ENCODE results near the gene COX7B.
A peak's percentile ranks its signal among the peaks of the same experiment; 100 is the strongest.

COX7B gene

DNA sequence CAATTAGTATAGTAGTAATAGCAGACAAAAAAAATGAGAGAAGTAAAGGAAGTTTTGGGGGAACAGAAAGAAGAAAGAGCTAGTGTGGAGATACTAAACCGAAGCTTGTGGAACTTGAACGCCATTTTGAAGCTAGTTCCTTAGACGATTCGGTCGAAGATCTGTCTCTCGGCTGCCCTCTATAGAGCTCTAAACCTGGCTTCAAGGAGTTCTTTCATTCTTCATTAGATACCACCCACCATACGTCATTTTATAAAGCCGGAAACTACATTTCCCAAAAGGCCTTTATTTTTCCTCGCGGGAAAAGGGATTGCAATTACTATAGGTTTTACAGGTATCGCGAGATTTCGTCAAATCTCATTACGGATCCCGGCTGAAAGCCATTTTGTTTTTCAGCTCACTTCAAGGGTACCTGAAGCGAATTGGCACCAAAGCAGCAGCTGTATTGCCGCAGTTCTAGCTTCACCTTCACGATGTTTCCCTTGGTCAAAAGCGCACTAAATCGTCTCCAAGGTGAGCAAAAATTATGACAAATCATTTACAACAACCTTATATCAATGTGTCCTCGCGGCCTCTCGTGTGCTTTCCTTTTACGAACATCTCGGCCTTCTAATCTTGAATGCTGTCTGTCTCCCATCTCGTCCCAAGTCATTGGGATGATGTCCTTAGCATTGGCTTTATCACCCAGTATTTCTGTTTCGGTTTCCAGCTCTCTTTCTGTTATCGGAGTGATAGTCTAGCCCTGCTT is at the start of gene COX7B:
TSS of gene COX7B (plus strand) at position 388 of the 748 bp plus-strand sequence. CDS start at position 474, 86 bp downstream.
- ChIA-PET CTCF (interaction anchor here (0.6 to 2.7 kb wide), 11 partner anchors 8 to 1453 kb away, joined by 3 to 12 read pairs (median 3); partner anchors contain the start of gene ATP7A), POLR2A (interaction anchor here (1.3 to 3.4 kb wide), 5 partner anchors 8 to 240 kb away, joined by 4 to 43 read pairs (median 5); partner anchors contain the start of genes ATP7A, ATRX, PGK1 and TAF9B)
- Histone ChIP-seq H3K9me3 (ENCODE audit: control insufficient read depth, insufficient read depth, low read depth, low read length) (no peaks in the 10 kb centered on the region), H3K4me1 (ENCODE audit: control insufficient read depth, insufficient read depth, low read length) (no peaks in the 10 kb centered on the region), H3K36me3 (ENCODE audit: control insufficient read depth in 2 of 2, insufficient read depth in 1 of 2, low read length in 2 of 2) (peaks cover 10 to 24% of the 10 kb centered on the region in 2 experiments; a peak in 2 of 3 replicates), H3K4me3 (ENCODE audit: low read depth, low read length) (peak within 1 kb of the TSS; percentile 47), H3K27ac (ENCODE audit: extremely low read depth, low read depth, low read length) (peak within 1 kb of the TSS; percentile 75)
- TF ChIP-seq ZNF549 (tag by site-specific recombination; IDR thresholded peaks at IDR 0.05): no peak
- TF ChIP-seq SP3 (tag by site-specific recombination; IDR thresholded peaks at IDR 0.05): peak; percentile 57
- TF ChIP-seq ZNF660 (tag by site-specific recombination; IDR thresholded peaks at IDR 0.05): no peak; the same call in 1 of the 2 replicates
- TF ChIP-seq ZSCAN16 (tag by site-specific recombination; IDR thresholded peaks at IDR 0.05): no peak
- no peak for TF ChIP-seq ZNF610 (tag by site-specific recombination; IDR thresholded peaks at IDR 0.05; ENCODE audit: borderline replicate concordance)
- 0 out of 2 replicates have a peak, but pooled peaks have one; percentile 68 for TF ChIP-seq ZXDB (tag by site-specific recombination; IDR thresholded peaks at IDR 0.05)
- TF ChIP-seq ZNF248 (tag by site-specific recombination; IDR thresholded peaks at IDR 0.05): no peak
- TF ChIP-seq, protein P1, sequence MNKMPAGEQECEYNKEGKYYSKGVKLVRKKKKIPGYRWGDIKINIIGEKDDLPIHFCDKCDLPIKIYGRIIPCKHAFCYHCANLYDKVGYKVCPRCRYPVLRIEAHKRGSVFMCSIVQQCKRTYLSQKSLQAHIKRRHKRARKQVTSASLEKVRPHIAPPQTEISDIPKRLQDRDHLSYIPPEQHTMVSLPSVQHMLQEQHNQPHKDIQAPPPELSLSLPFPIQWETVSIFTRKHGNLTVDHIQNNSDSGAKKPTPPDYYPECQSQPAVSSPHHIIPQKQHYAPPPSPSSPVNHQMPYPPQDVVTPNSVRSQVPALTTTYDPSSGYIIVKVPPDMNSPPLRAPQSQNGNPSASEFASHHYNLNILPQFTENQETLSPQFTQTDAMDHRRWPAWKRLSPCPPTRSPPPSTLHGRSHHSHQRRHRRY (tag by site-specific recombination; IDR thresholded peaks at IDR 0.05): no peak
- peak; percentile 29; the same call in 1 of the 2 replicates for TF ChIP-seq SP2 (tag by site-specific recombination; IDR thresholded peaks at IDR 0.05)
- TF ChIP-seq KLF16 (tag by site-specific recombination; IDR thresholded peaks at IDR 0.05): no peak; the same call in 1 of the 2 replicates
- TF ChIP-seq ZNF155 (tag by site-specific recombination; IDR thresholded peaks at IDR 0.05): no peak
- TF ChIP-seq ZNF76 (tag by site-specific recombination; IDR thresholded peaks at IDR 0.05; ENCODE audit: borderline replicate concordance, low read depth): peak; percentile 83
- no peak for TF ChIP-seq KLF9 (tag by site-specific recombination; IDR thresholded peaks at IDR 0.05; ENCODE audit: low read depth)
- TF ChIP-seq ZBTB17 (tag by site-specific recombination; IDR thresholded peaks at IDR 0.05): peak; percentile 80
- no peak for TF ChIP-seq ZFP41 (tag by site-specific recombination; IDR thresholded peaks at IDR 0.05; ENCODE audit: borderline replicate concordance)
- no peak for TF ChIP-seq ZNF169 (tag by site-specific recombination; IDR thresholded peaks at IDR 0.05)
- no peak for TF ChIP-seq ZNF707 (tag by site-specific recombination; IDR thresholded peaks at IDR 0.05)
- peak; percentile 40; the same call in 1 of the 2 replicates for TF ChIP-seq ZNF654 (tag by site-specific recombination; IDR thresholded peaks at IDR 0.05; ENCODE audit: low read depth)
- peak; percentile 92 for TF ChIP-seq ATF2 (tag by site-specific recombination; IDR thresholded peaks at IDR 0.05; ENCODE audit: low read depth)
- no peak for TF ChIP-seq GFI1B (tag by site-specific recombination; IDR thresholded peaks at IDR 0.05)
- TF ChIP-seq ZBTB8A (tag by site-specific recombination; IDR thresholded peaks at IDR 0.05): 0 out of 2 replicates have a peak, but pooled peaks have one; percentile 7
- TF ChIP-seq ZNF639 (tag by site-specific recombination; IDR thresholded peaks at IDR 0.05): 0 out of 2 replicates have a peak, but pooled peaks have one; percentile 23
- no peak for TF ChIP-seq ZNF140 (tag by site-specific recombination; IDR thresholded peaks at IDR 0.05)
- no peak for TF ChIP-seq ZNF223 (tag by site-specific recombination; IDR thresholded peaks at IDR 0.05)
- TF ChIP-seq, protein P2, sequence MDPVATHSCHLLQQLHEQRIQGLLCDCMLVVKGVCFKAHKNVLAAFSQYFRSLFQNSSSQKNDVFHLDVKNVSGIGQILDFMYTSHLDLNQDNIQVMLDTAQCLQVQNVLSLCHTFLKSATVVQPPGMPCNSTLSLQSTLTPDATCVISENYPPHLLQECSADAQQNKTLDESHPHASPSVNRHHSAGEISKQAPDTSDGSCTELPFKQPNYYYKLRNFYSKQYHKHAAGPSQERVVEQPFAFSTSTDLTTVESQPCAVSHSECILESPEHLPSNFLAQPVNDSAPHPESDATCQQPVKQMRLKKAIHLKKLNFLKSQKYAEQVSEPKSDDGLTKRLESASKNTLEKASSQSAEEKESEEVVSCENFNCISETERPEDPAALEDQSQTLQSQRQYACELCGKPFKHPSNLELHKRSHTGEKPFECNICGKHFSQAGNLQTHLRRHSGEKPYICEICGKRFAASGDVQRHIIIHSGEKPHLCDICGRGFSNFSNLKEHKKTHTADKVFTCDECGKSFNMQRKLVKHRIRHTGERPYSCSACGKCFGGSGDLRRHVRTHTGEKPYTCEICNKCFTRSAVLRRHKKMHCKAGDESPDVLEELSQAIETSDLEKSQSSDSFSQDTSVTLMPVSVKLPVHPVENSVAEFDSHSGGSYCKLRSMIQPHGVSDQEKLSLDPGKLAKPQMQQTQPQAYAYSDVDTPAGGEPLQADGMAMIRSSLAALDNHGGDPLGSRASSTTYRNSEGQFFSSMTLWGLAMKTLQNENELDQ (tag by site-specific recombination; IDR thresholded peaks at IDR 0.05; ENCODE audit: low read depth): no peak
- no peak for TF ChIP-seq ZNF600 (tag by site-specific recombination; IDR thresholded peaks at IDR 0.05)
- TF ChIP-seq, protein P3, sequence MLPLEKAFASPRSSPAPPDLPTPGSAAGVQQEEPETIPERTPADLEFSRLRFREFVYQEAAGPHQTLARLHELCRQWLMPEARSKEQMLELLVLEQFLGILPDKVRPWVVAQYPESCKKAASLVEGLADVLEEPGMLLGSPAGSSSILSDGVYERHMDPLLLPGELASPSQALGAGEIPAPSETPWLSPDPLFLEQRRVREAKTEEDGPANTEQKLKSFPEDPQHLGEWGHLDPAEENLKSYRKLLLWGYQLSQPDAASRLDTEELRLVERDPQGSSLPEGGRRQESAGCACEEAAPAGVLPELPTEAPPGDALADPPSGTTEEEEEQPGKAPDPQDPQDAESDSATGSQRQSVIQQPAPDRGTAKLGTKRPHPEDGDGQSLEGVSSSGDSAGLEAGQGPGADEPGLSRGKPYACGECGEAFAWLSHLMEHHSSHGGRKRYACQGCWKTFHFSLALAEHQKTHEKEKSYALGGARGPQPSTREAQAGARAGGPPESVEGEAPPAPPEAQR (tag by site-specific recombination; IDR thresholded peaks at IDR 0.05): no peak
- peak; percentile 57 for TF ChIP-seq YY1 (tag by site-specific recombination; IDR thresholded peaks at IDR 0.05)
- no peak for TF ChIP-seq GLI2 (tag by site-specific recombination; IDR thresholded peaks at IDR 0.05; ENCODE audit: borderline replicate concordance, low read depth)
- peak; percentile 47; the same call in 1 of the 2 replicates for TF ChIP-seq KLF8 (tag by site-specific recombination; IDR thresholded peaks at IDR 0.05)
- 0 out of 2 replicates have a peak, but pooled peaks have one; percentile 40 for TF ChIP-seq YY2 (tag by site-specific recombination; IDR thresholded peaks at IDR 0.05)

Data from HEK293 (cell line).